Measurements from ENCODE around the gene MYO7A.
A peak's percentile ranks its signal among the peaks of the same experiment; 100 is the strongest.
"Not testable (repeated sequence)": the region's sequence is repeated elsewhere in the genome, so short reads cannot be mapped to it uniquely, and the experiment has no call there.

Gene MYO7A

DNA sequence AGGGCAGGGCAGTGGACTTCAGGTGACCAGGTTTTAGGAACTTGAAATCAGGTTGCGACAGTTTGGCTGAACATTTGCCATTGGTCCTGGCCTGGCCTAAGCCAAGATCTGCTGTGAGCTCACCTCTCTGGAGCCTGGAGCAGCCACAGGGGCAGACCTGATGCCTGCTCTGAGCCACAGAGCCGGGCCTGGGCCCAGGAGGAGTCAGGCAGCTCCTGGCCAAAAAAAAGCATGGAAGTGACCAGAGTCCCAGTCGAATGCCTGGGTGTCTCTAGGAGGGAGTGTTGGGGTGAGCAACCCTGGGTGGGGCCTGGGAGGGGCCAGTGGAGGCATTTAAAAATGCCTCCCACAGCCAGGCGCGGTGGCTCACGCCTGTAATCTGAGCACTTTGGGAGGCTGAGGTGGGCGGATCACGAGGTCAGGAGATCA lies 31.4 kb upstream of the MYO7A start:
- no peak overlapping the region for H3K27ac ChIP-seq (ENCODE audit: low read depth, low read length)
- H3K9me3 ChIP-seq (ENCODE audit: control insufficient read depth, insufficient read depth, low read length): no peaks in the 10 kb centered on the region
- no peaks in the 10 kb centered on the region for H3K27me3 ChIP-seq (ENCODE audit: control insufficient read depth, low read length)
- no peaks in the 10 kb centered on the region for H3K4me1 ChIP-seq (ENCODE audit: control insufficient read depth, low read length)
- no peak overlapping the region for H3K4me3 ChIP-seq (ENCODE audit: low read length)
- H3K4me2 ChIP-seq (ENCODE audit: low read length): no peak overlapping the region
- TF ChIP-seq, protein P1, sequence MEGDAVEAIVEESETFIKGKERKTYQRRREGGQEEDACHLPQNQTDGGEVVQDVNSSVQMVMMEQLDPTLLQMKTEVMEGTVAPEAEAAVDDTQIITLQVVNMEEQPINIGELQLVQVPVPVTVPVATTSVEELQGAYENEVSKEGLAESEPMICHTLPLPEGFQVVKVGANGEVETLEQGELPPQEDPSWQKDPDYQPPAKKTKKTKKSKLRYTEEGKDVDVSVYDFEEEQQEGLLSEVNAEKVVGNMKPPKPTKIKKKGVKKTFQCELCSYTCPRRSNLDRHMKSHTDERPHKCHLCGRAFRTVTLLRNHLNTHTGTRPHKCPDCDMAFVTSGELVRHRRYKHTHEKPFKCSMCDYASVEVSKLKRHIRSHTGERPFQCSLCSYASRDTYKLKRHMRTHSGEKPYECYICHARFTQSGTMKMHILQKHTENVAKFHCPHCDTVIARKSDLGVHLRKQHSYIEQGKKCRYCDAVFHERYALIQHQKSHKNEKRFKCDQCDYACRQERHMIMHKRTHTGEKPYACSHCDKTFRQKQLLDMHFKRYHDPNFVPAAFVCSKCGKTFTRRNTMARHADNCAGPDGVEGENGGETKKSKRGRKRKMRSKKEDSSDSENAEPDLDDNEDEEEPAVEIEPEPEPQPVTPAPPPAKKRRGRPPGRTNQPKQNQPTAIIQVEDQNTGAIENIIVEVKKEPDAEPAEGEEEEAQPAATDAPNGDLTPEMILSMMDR (IDR thresholded peaks at IDR 0.05; ENCODE audit: low read depth, low read length, poor library complexity, severe bottlenecking): no peak
- TF ChIP-seq EZH2phosphoT487 (IDR thresholded peaks at IDR 0.05; ENCODE audit: borderline replicate concordance, low read length): no peak
- H3F3A ChIP-seq (ENCODE audit: control insufficient read depth, insufficient read depth): no peaks in the 10 kb centered on the region
- H3K36me3 ChIP-seq (ENCODE audit: control insufficient read depth, low read length): no peaks in the 10 kb centered on the region
- no peaks in the 10 kb centered on the region for H3K79me2 ChIP-seq (ENCODE audit: control insufficient read depth, low read length)
- H3K9me2 ChIP-seq (replicated peaks; ENCODE audit: control insufficient read depth, low read length): no peaks in the 10 kb centered on the region
- no peaks in the 10 kb centered on the region for H4K20me1 ChIP-seq (ENCODE audit: control insufficient read depth, insufficient read depth, low read depth, low read length)

DNA sequence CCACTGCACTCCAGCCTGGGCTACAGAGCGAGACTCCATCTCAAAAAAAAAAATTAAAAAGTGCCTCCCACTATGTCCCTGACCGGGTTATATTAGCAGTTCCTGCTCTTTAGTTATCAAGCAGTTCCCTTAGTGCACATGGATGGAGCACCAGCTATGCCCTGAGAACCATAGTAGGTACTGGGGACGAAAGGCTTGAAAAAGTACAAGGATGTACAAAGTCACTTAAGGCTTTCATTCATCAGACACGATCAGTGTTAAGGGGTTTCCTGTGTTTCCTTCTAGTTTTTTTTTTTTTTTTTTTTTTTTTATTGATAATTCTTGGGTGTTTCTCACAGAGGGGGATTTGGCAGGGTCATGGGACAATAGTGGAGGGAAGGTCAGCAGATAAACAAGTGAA lies 30.9 kb upstream of the MYO7A start:
- not testable (repeated sequence) for H3K79me2 ChIP-seq (ENCODE audit: control insufficient read depth, low read length); H3K27ac ChIP-seq (ENCODE audit: low read depth, low read length); H3K4me3 ChIP-seq (ENCODE audit: low read length); H3K9me2 ChIP-seq (replicated peaks; ENCODE audit: control insufficient read depth, low read length); H3K4me2 ChIP-seq (ENCODE audit: low read length); H3K27me3 ChIP-seq (ENCODE audit: control insufficient read depth, low read length); H3F3A ChIP-seq (ENCODE audit: control insufficient read depth, insufficient read depth); H3K36me3 ChIP-seq (ENCODE audit: control insufficient read depth, low read length); H3K9me3 ChIP-seq (ENCODE audit: control insufficient read depth, insufficient read depth, low read length); H4K20me1 ChIP-seq (ENCODE audit: control insufficient read depth, insufficient read depth, low read depth, low read length); H3K4me1 ChIP-seq (ENCODE audit: control insufficient read depth, low read length)

DNA sequence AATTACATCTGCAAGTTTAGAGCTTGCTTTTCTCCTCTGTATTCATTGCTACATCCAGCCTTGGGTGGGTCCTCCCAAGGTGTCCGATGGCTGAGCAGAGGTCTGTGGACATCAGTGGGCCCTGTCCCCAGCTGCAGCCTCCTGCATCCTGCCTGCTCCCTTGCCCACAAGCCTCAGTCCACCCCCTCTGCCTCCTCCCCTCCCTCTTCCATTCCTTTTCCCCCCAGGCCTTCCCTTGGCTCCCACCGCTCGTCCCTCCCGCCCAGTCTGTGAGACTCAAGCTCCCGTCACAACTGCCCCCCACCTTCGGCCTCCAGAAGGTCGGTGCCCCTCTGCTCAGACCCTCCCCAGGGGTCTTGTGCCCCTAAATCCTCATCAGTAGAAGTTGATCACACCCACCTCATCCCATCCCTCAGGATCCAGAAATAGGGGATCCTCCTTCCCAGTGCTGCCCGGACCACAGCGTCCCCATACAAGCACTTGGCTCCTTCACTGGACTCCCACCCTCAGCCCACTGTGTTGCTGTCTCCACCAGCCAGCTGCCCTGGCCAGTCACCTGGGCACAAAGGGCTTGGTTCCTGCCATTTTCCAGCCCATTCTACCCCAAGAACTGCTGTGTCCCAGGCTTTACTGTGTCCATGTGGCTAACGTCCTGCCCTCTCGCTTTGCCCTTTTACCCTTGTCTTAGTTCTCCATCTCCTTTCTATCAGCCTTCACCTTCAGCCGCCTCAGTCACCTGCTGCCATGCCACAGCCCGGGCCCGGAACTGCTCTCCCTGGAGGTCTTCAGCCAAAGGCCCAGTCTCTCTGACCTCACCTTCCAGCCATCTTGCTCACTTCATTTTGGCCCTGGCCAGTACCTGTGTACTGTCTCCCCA lies 27.6 kb upstream of the MYO7A start:
- Histone ChIP-seq H3K4me2 (ENCODE audit: low read length) (no peak overlapping the region), H4K20me1 (ENCODE audit: control insufficient read depth, insufficient read depth, low read depth, low read length) (no peaks in the 10 kb centered on the region), H3K9me2 (replicated peaks; ENCODE audit: control insufficient read depth, low read length) (no peaks in the 10 kb centered on the region), H3K27ac (ENCODE audit: low read depth, low read length) (no peak overlapping the region), H3K4me3 (ENCODE audit: low read length) (no peak overlapping the region), H3F3A (ENCODE audit: control insufficient read depth, insufficient read depth) (no peaks in the 10 kb centered on the region), H3K4me1 (ENCODE audit: control insufficient read depth, low read length) (no peaks in the 10 kb centered on the region), H3K79me2 (ENCODE audit: control insufficient read depth, low read length) (no peaks in the 10 kb centered on the region), H3K27me3 (ENCODE audit: control insufficient read depth, low read length) (no peaks in the 10 kb centered on the region), H3K36me3 (ENCODE audit: control insufficient read depth, low read length) (no peaks in the 10 kb centered on the region), H3K9me3 (ENCODE audit: control insufficient read depth, insufficient read depth, low read length) (no peaks in the 10 kb centered on the region)
- no peak for TF ChIP-seq EZH2phosphoT487 (IDR thresholded peaks at IDR 0.05; ENCODE audit: borderline replicate concordance, low read length)
- TF ChIP-seq, protein P1 (IDR thresholded peaks at IDR 0.05; ENCODE audit: low read depth, low read length, poor library complexity, severe bottlenecking): no peak

DNA sequence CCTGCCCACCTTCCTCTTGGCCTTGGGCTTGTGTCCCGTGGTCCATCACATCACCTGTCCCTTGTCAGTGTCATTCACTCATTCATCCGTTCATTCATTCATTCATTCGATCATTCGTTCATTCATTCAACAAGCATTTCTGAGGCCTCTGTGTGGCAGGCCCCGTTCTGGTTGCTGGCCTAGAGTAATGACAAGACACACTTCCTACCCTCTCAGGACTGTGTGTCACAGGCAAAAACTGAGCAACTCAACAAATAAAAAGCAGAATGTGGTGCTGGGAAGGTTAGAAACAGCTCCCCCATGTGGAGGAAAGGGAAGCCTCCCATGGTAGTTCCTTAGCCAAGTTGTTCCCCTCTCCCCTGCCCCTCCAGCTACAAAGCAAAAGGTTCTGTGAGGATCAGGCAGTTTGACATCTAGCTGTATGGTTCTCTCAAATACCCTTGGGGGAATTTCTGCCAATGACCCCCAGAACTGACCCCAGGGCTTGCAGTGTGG lies 27.0 kb upstream of the MYO7A start:
- no peaks in the 10 kb centered on the region for H3K79me2 ChIP-seq (ENCODE audit: control insufficient read depth, low read length)
- TF ChIP-seq EZH2phosphoT487 (IDR thresholded peaks at IDR 0.05; ENCODE audit: borderline replicate concordance, low read length): no peak
- TF ChIP-seq, protein P1 (IDR thresholded peaks at IDR 0.05; ENCODE audit: low read depth, low read length, poor library complexity, severe bottlenecking): peak; percentile 74
- H3K4me1 ChIP-seq (ENCODE audit: control insufficient read depth, low read length): no peaks in the 10 kb centered on the region
- no peak overlapping the region for H3K4me3 ChIP-seq (ENCODE audit: low read length)
- H3K27ac ChIP-seq (ENCODE audit: low read depth, low read length): no peak overlapping the region
- no peaks in the 10 kb centered on the region for H3K36me3 ChIP-seq (ENCODE audit: control insufficient read depth, low read length)
- H3K9me3 ChIP-seq (ENCODE audit: control insufficient read depth, insufficient read depth, low read length): no peaks in the 10 kb centered on the region
- no peaks in the 10 kb centered on the region for H3K9me2 ChIP-seq (replicated peaks; ENCODE audit: control insufficient read depth, low read length)
- H3K4me2 ChIP-seq (ENCODE audit: low read length): no peak overlapping the region
- H3F3A ChIP-seq (ENCODE audit: control insufficient read depth, insufficient read depth): no peaks in the 10 kb centered on the region
- H3K27me3 ChIP-seq (ENCODE audit: control insufficient read depth, low read length): no peaks in the 10 kb centered on the region
- no peaks in the 10 kb centered on the region for H4K20me1 ChIP-seq (ENCODE audit: control insufficient read depth, insufficient read depth, low read depth, low read length)
